ENCODE results near the gene TMEM45A. TPM values are rescaled to one million over a fixed set of nuclear protein-coding genes. Genes with fewer than 3 reads are reported as not detected.

TMEM45A gene
- total RNA-seq, 4 donors from 2014 or later, result 1.8 to 25.1 (median 5.1) TPM

GRCh38 chr3:100548053-100548452, 55.6 kb downstream of the TMEM45A start:
- H3K27me3 ChIP-seq, result no peaks in the 10 kb centered on the region
- DNase-seq, result no peak
- H3K27ac ChIP-seq, result no peak overlapping the region
- peaks cover 0 to 10% (median 0%) of the 10 kb centered on the region in 3 donors for H3K4me1 ChIP-seq
- TF ChIP-seq POLR2A (IDR thresholded peaks at IDR 0.05), result no peak
- TF ChIP-seq, protein P1, sequence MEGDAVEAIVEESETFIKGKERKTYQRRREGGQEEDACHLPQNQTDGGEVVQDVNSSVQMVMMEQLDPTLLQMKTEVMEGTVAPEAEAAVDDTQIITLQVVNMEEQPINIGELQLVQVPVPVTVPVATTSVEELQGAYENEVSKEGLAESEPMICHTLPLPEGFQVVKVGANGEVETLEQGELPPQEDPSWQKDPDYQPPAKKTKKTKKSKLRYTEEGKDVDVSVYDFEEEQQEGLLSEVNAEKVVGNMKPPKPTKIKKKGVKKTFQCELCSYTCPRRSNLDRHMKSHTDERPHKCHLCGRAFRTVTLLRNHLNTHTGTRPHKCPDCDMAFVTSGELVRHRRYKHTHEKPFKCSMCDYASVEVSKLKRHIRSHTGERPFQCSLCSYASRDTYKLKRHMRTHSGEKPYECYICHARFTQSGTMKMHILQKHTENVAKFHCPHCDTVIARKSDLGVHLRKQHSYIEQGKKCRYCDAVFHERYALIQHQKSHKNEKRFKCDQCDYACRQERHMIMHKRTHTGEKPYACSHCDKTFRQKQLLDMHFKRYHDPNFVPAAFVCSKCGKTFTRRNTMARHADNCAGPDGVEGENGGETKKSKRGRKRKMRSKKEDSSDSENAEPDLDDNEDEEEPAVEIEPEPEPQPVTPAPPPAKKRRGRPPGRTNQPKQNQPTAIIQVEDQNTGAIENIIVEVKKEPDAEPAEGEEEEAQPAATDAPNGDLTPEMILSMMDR (IDR thresholded peaks at IDR 0.05), result no peak
- no peaks in the 10 kb centered on the region for H3K9me3 ChIP-seq
- intact Hi-C loops (cut with DNase I), result no loop called here
- H3K4me3 ChIP-seq, result no peak overlapping the region
- no peaks in the 10 kb centered on the region for H3K36me3 ChIP-seq
- 8 to 22% methylated on average over 2 of the region's 2 CpGs for WGBS, 2 donors

DNA sequence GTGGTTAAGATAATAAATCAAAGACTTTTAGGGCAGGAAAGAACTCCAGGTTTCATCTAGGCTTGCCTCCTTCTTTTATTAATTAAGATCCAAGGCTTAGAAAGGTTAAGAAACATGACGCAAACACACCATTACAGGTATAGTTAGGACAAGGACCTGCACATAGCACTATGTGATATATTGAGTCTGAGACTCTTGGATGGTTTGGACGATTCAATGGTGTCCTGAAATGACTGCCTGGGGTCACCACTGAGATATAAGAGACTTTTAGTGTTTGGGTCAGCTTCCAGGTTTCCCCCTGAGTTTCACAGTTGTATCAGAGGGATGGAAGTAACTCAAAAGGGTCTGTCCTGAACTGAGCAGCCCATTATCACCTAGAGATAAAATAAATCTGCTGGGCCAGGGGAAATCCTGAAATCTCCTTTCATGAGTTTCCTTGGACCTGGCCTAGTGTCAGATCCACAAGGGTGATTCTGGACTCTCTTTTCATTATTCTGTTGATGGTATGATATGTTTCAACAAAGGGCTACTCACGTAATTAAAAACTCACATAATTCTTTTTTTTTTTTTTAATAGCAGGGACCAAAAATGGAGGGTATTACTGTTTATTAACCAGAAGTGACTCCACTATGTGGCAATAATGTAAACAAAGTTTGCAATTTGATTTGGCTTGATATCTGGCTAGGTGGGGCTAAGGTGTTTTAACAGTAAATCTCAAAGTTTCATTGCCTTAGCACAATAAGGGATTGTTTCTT, 61.4 kb downstream of the TMEM45A start:
- H3K4me1 ChIP-seq, result peaks cover 0 to under 1% (median 0%) of the 10 kb centered on the region in 3 donors
- no peaks in the 10 kb centered on the region for H3K36me3 ChIP-seq
- no peak overlapping the region for H3K27ac ChIP-seq
- no peak overlapping the region for H3K4me3 ChIP-seq
- no peaks in the 10 kb centered on the region for H3K9me3 ChIP-seq
- intact Hi-C loops (cut with DNase I), result no loop called here
- TF ChIP-seq POLR2A (IDR thresholded peaks at IDR 0.05), result no peak
- TF ChIP-seq, protein P1 (IDR thresholded peaks at IDR 0.05), result no peak
- WGBS, 2 donors, result 83 to 84% methylated on average over 3 of the region's 3 CpGs
- no peak for DNase-seq
- no peaks in the 10 kb centered on the region for H3K27me3 ChIP-seq

GRCh38 chr3:100554373-100554676, 61.9 kb downstream of the TMEM45A start:
- H3K36me3 ChIP-seq, result no peaks in the 10 kb centered on the region
- no peak overlapping the region for H3K4me3 ChIP-seq
- H3K9me3 ChIP-seq, result no peaks in the 10 kb centered on the region
- no peak for DNase-seq
- intact Hi-C loops (cut with DNase I), result no loop called here
- H3K27me3 ChIP-seq, result no peaks in the 10 kb centered on the region
- H3K4me1 ChIP-seq, result no peaks in the 10 kb centered on the region
- no peak overlapping the region for H3K27ac ChIP-seq
- TF ChIP-seq, protein P1 (IDR thresholded peaks at IDR 0.05), result no peak
- TF ChIP-seq POLR2A (IDR thresholded peaks at IDR 0.05), result no peak

GRCh38 chr3:100556673-100557310, 64.4 kb downstream of the TMEM45A start:
- Histone ChIP-seq H3K36me3 (no peaks in the 10 kb centered on the region), H3K9me3 (no peaks in the 10 kb centered on the region), H3K27ac (no peak overlapping the region), H3K4me1 (peaks cover 0 to 12% (median 3%) of the 10 kb centered on the region in 3 donors), H3K27me3 (no peaks in the 10 kb centered on the region), H3K4me3 (no peak overlapping the region)
- no peak for DNase-seq
- intact Hi-C loops (cut with DNase I), result no loop called here
- TF ChIP-seq, protein P1 (IDR thresholded peaks at IDR 0.05), result no peak
- no peak for TF ChIP-seq POLR2A (IDR thresholded peaks at IDR 0.05)
- WGBS, 2 donors, result 34 to 59% methylated on average over 2 of the region's 2 CpGs

- H3K36me3 ChIP-seq, result no peaks in the 10 kb centered on the region
- no peak for DNase-seq
- no peak overlapping the region for H3K4me3 ChIP-seq
- 89 to 96% methylated on average over 7 of the region's 7 CpGs for WGBS, 2 donors
- intact Hi-C loops (cut with DNase I), result no loop called here
- H3K4me1 ChIP-seq, result peaks cover 4 to 27% (median 10%) of the 10 kb centered on the region in 3 donors
- TF ChIP-seq POLR2A (IDR thresholded peaks at IDR 0.05), result no peak
- TF ChIP-seq, protein P1 (IDR thresholded peaks at IDR 0.05), result no peak
- H3K9me3 ChIP-seq, result no peaks in the 10 kb centered on the region
- no peaks in the 10 kb centered on the region for H3K27me3 ChIP-seq
- no peak overlapping the region for H3K27ac ChIP-seq
Observed at GRCh38 chr3:100558233-100558632, 65.8 kb downstream of the TMEM45A start.
